WTC11 (cell line): ENCODE data around the gene STK33. TPM values are rescaled to one million over a fixed set of nuclear protein-coding genes. Genes with fewer than 3 reads are reported as not detected.

Experiments
- ATAC-seq: fragments of 200-7000 bp; cut with Tn5 transposase; 2 replicates; pipeline ENCODE4 v1.10.0; 2021; ENCODE audit warnings: mild to moderate bottlenecking, moderate library complexity
- CTCF ChIA-PET: fragments of 300-600 bp; sonication (Branson Sonifier 250); formaldehyde crosslinking; loops from one replicate; lab custom pipeline; 2021; ENCODE audit warnings: antibody characterized with exemption; lab: Charles Lee
- POLR2A ChIA-PET: fragments of 350-600 bp; sonication (Branson Sonifier 250); formaldehyde crosslinking; loops from one replicate; lab custom pipeline; 2021; ENCODE audit warnings: antibody characterized with exemption; lab: Charles Lee
- DNase-seq: peaks from one replicate; pipeline ENCODE4 v3.0.0; 2021; ENCODE audit warnings: low spot score
- H3K27ac Mint-ChIP-seq: 2 replicates; pipeline ENCODE4 v1.8.0; 2021; ENCODE audit warnings: mixed read lengths
- H3K27me3 Mint-ChIP-seq: 2 replicates; pipeline ENCODE4 v1.8.0; 2021; ENCODE audit warnings: low read depth, mild to moderate bottlenecking, moderate library complexity, mixed read lengths
- H3K36me3 Mint-ChIP-seq: 2 replicates; pipeline ENCODE4 v1.8.0; 2021; ENCODE audit warnings: mixed read lengths
- H3K4me1 Mint-ChIP-seq: 2 replicates; pipeline ENCODE4 v1.8.0; 2022; ENCODE audit warnings: mixed read lengths
- H3K4me3 Mint-ChIP-seq: 2 replicates; pipeline ENCODE4 v1.8.0; 2021; ENCODE audit warnings: mild to moderate bottlenecking, moderate library complexity, mixed read lengths
- H3K9me3 Mint-ChIP-seq: 2 replicates; pipeline ENCODE4 v1.8.0; 2021; ENCODE audit warnings: mixed read lengths
- AFF4 ChIP-seq: sonication (generic); formaldehyde crosslinking; IDR thresholded peaks from 2 replicates; pipeline ENCODE4 v1.8.1; 2023; ENCODE audit warnings: mild to moderate bottlenecking, missing genetic modification reagents, borderline replicate concordance
- ARID4B ChIP-seq: sonication (generic); formaldehyde crosslinking; IDR thresholded peaks from 2 replicates; pipeline ENCODE4 v1.8.0; 2023; ENCODE audit warnings: missing genetic modification reagents, mild to moderate bottlenecking, borderline replicate concordance
- ATF2 ChIP-seq: sonication (generic); formaldehyde crosslinking; IDR thresholded peaks from 2 replicates; pipeline ENCODE4 v1.8.1; 2022; ENCODE audit warnings: low read depth, missing genetic modification reagents, borderline replicate concordance
- FOXP1 ChIP-seq: sonication (generic); formaldehyde crosslinking; IDR thresholded peaks from 2 replicates; pipeline ENCODE4 v1.8.0; 2022; ENCODE audit warnings: missing genetic modification reagents, mild to moderate bottlenecking, moderate library complexity, borderline replicate concordance
- GRHL2 ChIP-seq: fragments of 250-450 bp; sonication (Bioruptor Pico); IDR thresholded peaks from 2 replicates; pipeline ENCODE4 v1.8.0; 2022; ENCODE audit warnings: mild to moderate bottlenecking, moderate library complexity; ENCODE audit not compliant: insufficient replicate concordance, severe bottlenecking
- GTF2I ChIP-seq: fragments of 250-450 bp; sonication (Bioruptor Pico); conservative IDR thresholded peaks from 2 replicates; pipeline ENCODE4 v1.4.0; 2021; ENCODE audit warnings: mild to moderate bottlenecking
- KAT7 ChIP-seq: sonication (generic); formaldehyde crosslinking; IDR thresholded peaks from 2 replicates; pipeline ENCODE4 v1.8.1; 2023; ENCODE audit warnings: missing genetic modification reagents, mild to moderate bottlenecking, borderline replicate concordance
- MLX ChIP-seq: sonication (generic); formaldehyde crosslinking; IDR thresholded peaks from 2 replicates; pipeline ENCODE4 v1.8.1; 2023; ENCODE audit warnings: mild to moderate bottlenecking, missing genetic modification reagents, moderate library complexity
- NFATC4 ChIP-seq: fragments of 250-450 bp; sonication (Bioruptor Pico); IDR thresholded peaks from 2 replicates; pipeline ENCODE4 v1.9.0; 2021; ENCODE audit warnings: mild to moderate bottlenecking
- PREB ChIP-seq: sonication (generic); formaldehyde crosslinking; IDR thresholded peaks from 2 replicates; pipeline ENCODE4 v1.8.1; 2022; ENCODE audit warnings: mild to moderate bottlenecking, missing genetic modification reagents, moderate library complexity, borderline replicate concordance
- SMAD4 ChIP-seq: sonication (generic); formaldehyde crosslinking; IDR thresholded peaks from 2 replicates; pipeline ENCODE4 v1.8.0; 2022; ENCODE audit warnings: mild to moderate bottlenecking, missing genetic modification reagents
- SOX15 ChIP-seq: fragments of 250-450 bp; sonication (Bioruptor Pico); IDR thresholded peaks from 2 replicates; pipeline ENCODE4 v1.9.0; 2021; ENCODE audit warnings: mild to moderate bottlenecking
- TCF7 ChIP-seq: sonication (generic); formaldehyde crosslinking; IDR thresholded peaks from 2 replicates; pipeline ENCODE4 v1.8.0; 2022; ENCODE audit warnings: mild to moderate bottlenecking, low read depth, missing genetic modification reagents, moderate library complexity
- ZBTB21 ChIP-seq: sonication (generic); formaldehyde crosslinking; IDR thresholded peaks from 2 replicates; pipeline ENCODE4 v1.8.1; 2023; ENCODE audit warnings: mild to moderate bottlenecking, missing genetic modification reagents, borderline replicate concordance
- ZNF138 ChIP-seq: sonication (generic); formaldehyde crosslinking; conservative IDR thresholded peaks from 2 replicates; pipeline ENCODE4 v1.8.1; 2022; ENCODE audit warnings: mild to moderate bottlenecking, moderate library complexity, missing genetic modification reagents
- ZNF263 ChIP-seq: sonication (generic); formaldehyde crosslinking; IDR thresholded peaks from 2 replicates; pipeline ENCODE4 v1.8.1; 2022; ENCODE audit warnings: low read depth, mild to moderate bottlenecking, moderate library complexity, missing genetic modification reagents
- ZNF423 ChIP-seq: fragments of 250-450 bp; sonication (Bioruptor Pico); IDR thresholded peaks from 2 replicates; pipeline ENCODE4 v2.1.2; 2022; ENCODE audit warnings: mild to moderate bottlenecking, moderate library complexity
- ZNF425 ChIP-seq: fragments of 250-450 bp; sonication (Bioruptor Pico); conservative IDR thresholded peaks from 2 replicates; pipeline ENCODE4 v1.9.0; 2021; ENCODE audit warnings: mild to moderate bottlenecking
- total RNA-seq: library from RNA; stranded (reverse); gene quantifications from 3 replicates; pipeline ENCODE4 v1.2.3, GENCODE V29; 2021

The STK33 gene
- total RNA-seq, 1 experiment from 2014 or later = 13.3 TPM

GRCh38 chr11:8368194-8368593 is 225.8 kb downstream of the STK33 start:
- Mint-ChIP-seq H3K4me1 (no peaks in the 10 kb centered on the region), H3K27ac (no peak overlapping the region), H3K27me3 (peaks cover 3% of the 10 kb centered on the region; the same call in 1 of the 2 replicates), H3K9me3 (0 out of 2 replicates have a peak, but pooled peaks cover 5% of the 10 kb centered on the region), H3K4me3 (no peak overlapping the region), H3K36me3 (no peaks in the 10 kb centered on the region)
- ATAC-seq = no peak
- ChIA-PET POLR2A (no interaction called here), CTCF (interaction anchor here (0.9 to 1.2 kb wide), 2 partner anchors 30 to 126 kb away, joined by 3 read pairs; no protein-coding TSS in a partner anchor)
- TF ChIP-seq GTF2I (CRISPR knock-in tag) = no peak
- no peak for TF ChIP-seq ZNF423 (CRISPR knock-in tag)
- no peak for TF ChIP-seq KAT7 (CRISPR knock-in tag)
- DNase-seq = no peak

- ATAC-seq = no peak
- POLR2A ChIA-PET = no interaction called here
- TF ChIP-seq ZNF263 (CRISPR knock-in tag) = no peak
- TF ChIP-seq ZNF425 (CRISPR knock-in tag) = no peak
- TF ChIP-seq ARID4B (CRISPR knock-in tag) = no peak
- no peak for TF ChIP-seq PREB (CRISPR knock-in tag)
- no peak for TF ChIP-seq ZBTB21
- no peak for TF ChIP-seq NFATC4 (CRISPR knock-in tag)
- TF ChIP-seq SOX15 (CRISPR knock-in tag) = no peak
- TF ChIP-seq SMAD4 (CRISPR knock-in tag) = no peak
- no peak for TF ChIP-seq AFF4
- TF ChIP-seq TCF7 = no peak
- TF ChIP-seq MLX (CRISPR knock-in tag) = no peak
- no peak for TF ChIP-seq GRHL2 (CRISPR knock-in tag)
- TF ChIP-seq ATF2 (CRISPR knock-in tag) = no peak
- no peak for TF ChIP-seq FOXP1 (CRISPR knock-in tag)
- no peak for TF ChIP-seq ZNF138 (CRISPR knock-in tag)
Observed at GRCh38 chr11:8366316-8366715, 227.7 kb downstream of the STK33 start.

More at GRCh38 chr11:8366316-8366715, 227.7 kb downstream of the STK33 start:
- Mint-ChIP-seq H3K27me3 (peaks cover 3% of the 10 kb centered on the region; the same call in 1 of the 2 replicates), H3K36me3 (no peaks in the 10 kb centered on the region), H3K4me1 (no peaks in the 10 kb centered on the region), H3K4me3 (no peak overlapping the region), H3K9me3 (0 out of 2 replicates have a peak, but pooled peaks cover 5% of the 10 kb centered on the region), H3K27ac (no peak overlapping the region)
- DNase-seq = no peak
- CTCF ChIA-PET = interaction anchor here (0.6 to 1.6 kb wide), 5 partner anchors 9 to 593 kb away, joined by 3 to 10 read pairs (median 7); no protein-coding TSS in a partner anchor
